ENCODE results near the gene GNAI3.

The GNAI3 gene

DNA sequence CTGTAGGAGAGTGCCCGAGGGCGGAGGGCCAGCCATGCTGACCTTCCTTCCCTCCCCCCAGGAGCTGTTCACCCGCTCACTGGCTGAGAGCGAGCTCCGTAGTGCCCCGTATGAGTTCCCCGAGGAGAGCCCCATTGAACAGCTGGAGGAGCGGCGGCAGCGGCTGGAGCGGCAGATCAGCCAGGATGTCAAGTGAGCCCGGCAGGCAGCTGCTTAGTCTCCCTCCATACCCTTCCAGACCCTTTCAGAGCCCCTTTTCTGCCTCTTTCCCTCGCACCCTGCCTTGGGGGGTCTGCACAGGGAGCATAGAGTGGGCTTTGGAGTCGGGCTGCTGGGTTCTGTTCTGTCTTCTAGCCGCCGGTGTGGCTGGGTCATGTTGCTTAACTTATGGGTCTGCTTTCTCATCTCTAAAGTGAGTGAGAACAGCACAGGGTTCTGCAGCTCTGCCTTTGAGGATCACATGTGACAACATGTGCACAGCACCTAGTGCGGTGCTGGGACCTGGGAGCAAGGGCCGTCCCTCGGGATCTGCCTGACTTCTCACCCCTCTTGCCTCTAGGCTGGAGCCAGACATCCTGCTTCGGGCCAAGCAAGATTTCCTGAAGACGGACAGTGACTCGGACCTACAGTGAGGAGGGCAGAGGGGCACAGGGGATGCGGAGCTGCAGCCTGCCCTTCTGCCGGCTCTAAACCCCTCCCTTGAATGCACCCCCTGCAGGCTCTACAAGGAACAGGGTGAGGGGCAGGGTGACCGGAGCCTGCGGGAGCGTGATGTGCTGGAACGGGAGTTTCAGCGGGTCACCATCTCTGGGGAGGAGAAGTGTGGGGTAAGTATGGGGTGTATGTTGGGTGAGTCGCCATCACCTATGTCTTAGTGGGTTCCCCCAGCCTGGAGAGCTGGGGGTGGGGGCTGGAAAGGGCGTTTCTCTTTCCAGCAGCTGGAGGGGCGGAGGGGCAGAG lies 77.5 kb downstream of the GNAI3 start:
- Histone ChIP-seq H3K9me3 (ENCODE audit: insufficient read depth, low read length, severe bottlenecking) (no peaks in the 10 kb centered on the region), H3K79me2 (ENCODE audit: insufficient read depth, low read length) (peaks cover 36% of the 10 kb centered on the region), H4K20me1 (ENCODE audit: insufficient read depth, low read length) (peaks cover 16% of the 10 kb centered on the region; the same call in 1 of the 2 replicates), H3K4me3 (ENCODE audit: low read depth in 1 of 2, low read length in 2 of 2) (no peak overlapping the region), H3K4me1 (ENCODE audit: insufficient read depth, low read length) (peaks cover 29% of the 10 kb centered on the region), H3K27ac (ENCODE audit: low read length) (no peak overlapping the region), H3K4me2 (ENCODE audit: insufficient read depth, low read length) (no peak overlapping the region), H2AFZ (ENCODE audit: low read depth, low read length) (no peak overlapping the region), H3K9ac (ENCODE audit: low read depth, low read length) (no peak overlapping the region), H3K36me3 (ENCODE audit: insufficient read depth, low read length) (peaks cover 43% of the 10 kb centered on the region), H3K27me3 (ENCODE audit: insufficient read depth, low read length, poor library complexity) (no peaks in the 10 kb centered on the region)
- TF ChIP-seq EZH2 (IDR thresholded peaks at IDR 0.05; ENCODE audit: borderline replicate concordance, low read depth, low read length, severe bottlenecking): no peak
- TF ChIP-seq, protein P1, sequence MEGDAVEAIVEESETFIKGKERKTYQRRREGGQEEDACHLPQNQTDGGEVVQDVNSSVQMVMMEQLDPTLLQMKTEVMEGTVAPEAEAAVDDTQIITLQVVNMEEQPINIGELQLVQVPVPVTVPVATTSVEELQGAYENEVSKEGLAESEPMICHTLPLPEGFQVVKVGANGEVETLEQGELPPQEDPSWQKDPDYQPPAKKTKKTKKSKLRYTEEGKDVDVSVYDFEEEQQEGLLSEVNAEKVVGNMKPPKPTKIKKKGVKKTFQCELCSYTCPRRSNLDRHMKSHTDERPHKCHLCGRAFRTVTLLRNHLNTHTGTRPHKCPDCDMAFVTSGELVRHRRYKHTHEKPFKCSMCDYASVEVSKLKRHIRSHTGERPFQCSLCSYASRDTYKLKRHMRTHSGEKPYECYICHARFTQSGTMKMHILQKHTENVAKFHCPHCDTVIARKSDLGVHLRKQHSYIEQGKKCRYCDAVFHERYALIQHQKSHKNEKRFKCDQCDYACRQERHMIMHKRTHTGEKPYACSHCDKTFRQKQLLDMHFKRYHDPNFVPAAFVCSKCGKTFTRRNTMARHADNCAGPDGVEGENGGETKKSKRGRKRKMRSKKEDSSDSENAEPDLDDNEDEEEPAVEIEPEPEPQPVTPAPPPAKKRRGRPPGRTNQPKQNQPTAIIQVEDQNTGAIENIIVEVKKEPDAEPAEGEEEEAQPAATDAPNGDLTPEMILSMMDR (IDR thresholded peaks at IDR 0.05; ENCODE audit: borderline replicate concordance, extremely low read depth, low read length, poor library complexity, severe bottlenecking): no peak
- no peak for DNase-seq
- ATAC-seq (ENCODE audit: insufficient read depth, low read depth): no peak

DNA sequence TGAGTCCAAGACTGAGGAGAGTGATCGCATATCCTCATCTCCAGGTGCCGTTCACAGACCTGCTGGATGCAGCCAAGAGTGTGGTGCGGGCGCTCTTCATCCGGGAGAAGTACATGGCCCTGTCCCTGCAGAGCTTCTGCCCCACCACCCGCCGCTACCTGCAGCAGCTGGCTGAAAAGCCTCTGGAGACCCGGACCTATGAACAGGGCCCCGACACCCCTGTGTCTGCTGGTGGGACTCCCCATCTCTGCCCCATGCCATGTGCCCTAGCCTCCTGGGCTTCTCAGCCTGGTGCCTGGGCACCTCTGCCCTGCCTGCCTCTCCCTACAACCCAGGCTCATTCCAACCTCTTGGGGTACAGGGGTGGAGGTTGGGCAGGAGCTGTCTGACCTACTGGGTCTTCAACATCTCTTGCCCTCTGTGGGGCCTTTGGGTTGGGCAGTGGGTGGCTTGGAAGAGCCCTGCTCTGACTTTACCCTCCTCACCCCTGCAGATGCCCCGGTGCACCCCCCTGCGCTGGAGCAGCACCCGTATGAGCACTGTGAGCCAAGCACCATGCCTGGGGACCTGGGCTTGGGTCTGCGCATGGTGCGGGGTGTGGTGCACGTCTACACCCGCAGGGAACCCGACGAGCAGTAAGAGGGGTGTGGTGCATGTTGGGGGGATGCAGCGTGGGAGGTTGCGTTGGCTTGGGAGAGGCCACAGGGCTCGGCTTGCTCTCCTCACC lies 78.4 kb downstream of the GNAI3 start:
- Histone ChIP-seq H3K9ac (ENCODE audit: low read depth, low read length) (no peak overlapping the region), H3K4me3 (ENCODE audit: low read depth in 1 of 2, low read length in 2 of 2) (no peak overlapping the region), H3K4me2 (ENCODE audit: insufficient read depth, low read length) (no peak overlapping the region), H3K9me3 (ENCODE audit: insufficient read depth, low read length, severe bottlenecking) (no peaks in the 10 kb centered on the region), H3K27me3 (ENCODE audit: insufficient read depth, low read length, poor library complexity) (no peaks in the 10 kb centered on the region), H3K4me1 (ENCODE audit: insufficient read depth, low read length) (peaks cover 19% of the 10 kb centered on the region), H3K27ac (ENCODE audit: low read length) (no peak overlapping the region), H4K20me1 (ENCODE audit: insufficient read depth, low read length) (peaks cover 10% of the 10 kb centered on the region; the same call in 1 of the 2 replicates), H2AFZ (ENCODE audit: low read depth, low read length) (no peak overlapping the region), H3K36me3 (ENCODE audit: insufficient read depth, low read length) (peaks cover 53% of the 10 kb centered on the region), H3K79me2 (ENCODE audit: insufficient read depth, low read length) (peaks cover 28% of the 10 kb centered on the region)
- no peak for TF ChIP-seq EZH2 (IDR thresholded peaks at IDR 0.05; ENCODE audit: borderline replicate concordance, low read depth, low read length, severe bottlenecking)
- TF ChIP-seq, protein P1 (IDR thresholded peaks at IDR 0.05; ENCODE audit: borderline replicate concordance, extremely low read depth, low read length, poor library complexity, severe bottlenecking): no peak
- ATAC-seq (ENCODE audit: insufficient read depth, low read depth) (no peak), DNase-seq (no peak)

GRCh38 chr1:109627692-109628399 lies 79.4 kb downstream of the GNAI3 start:
- no peak for ATAC-seq (ENCODE audit: insufficient read depth, low read depth)

More at GRCh38 chr1:109627692-109628399, 79.4 kb downstream of the GNAI3 start:
- no peak overlapping the region for H3K4me3 ChIP-seq (ENCODE audit: low read depth in 1 of 2, low read length in 2 of 2)
- peaks cover 10% of the 10 kb centered on the region for H3K4me1 ChIP-seq (ENCODE audit: insufficient read depth, low read length)
- no peak overlapping the region for H2AFZ ChIP-seq (ENCODE audit: low read depth, low read length)
- no peaks in the 10 kb centered on the region for H3K27me3 ChIP-seq (ENCODE audit: insufficient read depth, low read length, poor library complexity)
- no peak overlapping the region for H3K9ac ChIP-seq (ENCODE audit: low read depth, low read length)
- H4K20me1 ChIP-seq (ENCODE audit: insufficient read depth, low read length): peaks cover 6% of the 10 kb centered on the region; the same call in 1 of the 2 replicates
- H3K9me3 ChIP-seq (ENCODE audit: insufficient read depth, low read length, severe bottlenecking): no peaks in the 10 kb centered on the region
- H3K36me3 ChIP-seq (ENCODE audit: insufficient read depth, low read length): peaks cover 55% of the 10 kb centered on the region
- no peak for DNase-seq
- no peak for TF ChIP-seq EZH2 (IDR thresholded peaks at IDR 0.05; ENCODE audit: borderline replicate concordance, low read depth, low read length, severe bottlenecking)
- TF ChIP-seq, protein P1 (IDR thresholded peaks at IDR 0.05; ENCODE audit: borderline replicate concordance, extremely low read depth, low read length, poor library complexity, severe bottlenecking): no peak
- H3K79me2 ChIP-seq (ENCODE audit: insufficient read depth, low read length): peaks cover 18% of the 10 kb centered on the region; the same call in 1 of the 2 replicates
- H3K4me2 ChIP-seq (ENCODE audit: insufficient read depth, low read length): no peak overlapping the region
- H3K27ac ChIP-seq (ENCODE audit: low read length): no peak overlapping the region

Data from DND-41 (cell line).